ENCODE data around the gene TMCC1.

GRCh38 chr3:129656659-129657247 is 236.8 kb downstream of the TMCC1 start:
- TF ChIP-seq, protein P1, sequence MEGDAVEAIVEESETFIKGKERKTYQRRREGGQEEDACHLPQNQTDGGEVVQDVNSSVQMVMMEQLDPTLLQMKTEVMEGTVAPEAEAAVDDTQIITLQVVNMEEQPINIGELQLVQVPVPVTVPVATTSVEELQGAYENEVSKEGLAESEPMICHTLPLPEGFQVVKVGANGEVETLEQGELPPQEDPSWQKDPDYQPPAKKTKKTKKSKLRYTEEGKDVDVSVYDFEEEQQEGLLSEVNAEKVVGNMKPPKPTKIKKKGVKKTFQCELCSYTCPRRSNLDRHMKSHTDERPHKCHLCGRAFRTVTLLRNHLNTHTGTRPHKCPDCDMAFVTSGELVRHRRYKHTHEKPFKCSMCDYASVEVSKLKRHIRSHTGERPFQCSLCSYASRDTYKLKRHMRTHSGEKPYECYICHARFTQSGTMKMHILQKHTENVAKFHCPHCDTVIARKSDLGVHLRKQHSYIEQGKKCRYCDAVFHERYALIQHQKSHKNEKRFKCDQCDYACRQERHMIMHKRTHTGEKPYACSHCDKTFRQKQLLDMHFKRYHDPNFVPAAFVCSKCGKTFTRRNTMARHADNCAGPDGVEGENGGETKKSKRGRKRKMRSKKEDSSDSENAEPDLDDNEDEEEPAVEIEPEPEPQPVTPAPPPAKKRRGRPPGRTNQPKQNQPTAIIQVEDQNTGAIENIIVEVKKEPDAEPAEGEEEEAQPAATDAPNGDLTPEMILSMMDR (conservative IDR thresholded peaks at IDR 0.05; ENCODE audit: low read depth, low read length) = no peak
- TF ChIP-seq EZH2 (IDR thresholded peaks at IDR 0.05; ENCODE audit: low read length, unreplicated experiment) (no peak), EZH2phosphoT487 (IDR thresholded peaks at IDR 0.05; ENCODE audit: borderline replicate concordance, low read length) (no peak)
